ENCODE results near the gene ETV7.
"Not testable (repeated sequence)": the region's sequence is repeated elsewhere in the genome, so short reads cannot be mapped to it uniquely, and the experiment has no call there.

Gene ETV7

GRCh38 chr6:36414481-36414880 lies 27.0 kb upstream of the ETV7 start:
- Histone ChIP-seq H3K27ac (ENCODE audit: low read depth, low read length) (no peak overlapping the region), H3K4me3 (ENCODE audit: low read depth, low read length) (no peak overlapping the region), H3K27me3 (ENCODE audit: control insufficient read depth, insufficient read depth, low read length) (no peaks in the 10 kb centered on the region), H3K36me3 (ENCODE audit: control insufficient read depth, insufficient read depth, low read length) (no peaks in the 10 kb centered on the region), H3K4me1 (ENCODE audit: control insufficient read depth, insufficient read depth, low read length) (no peaks in the 10 kb centered on the region), H3K9me3 (ENCODE audit: control insufficient read depth, insufficient read depth, low read depth, low read length) (no peaks in the 10 kb centered on the region), H3K9ac (ENCODE audit: low read length) (no peak overlapping the region)

- no peak overlapping the region for H3K27ac ChIP-seq (ENCODE audit: low read depth, low read length)
- H3K9ac ChIP-seq (ENCODE audit: low read length), result no peak overlapping the region
- H3K9me3 ChIP-seq (ENCODE audit: control insufficient read depth, insufficient read depth, low read depth, low read length), result no peaks in the 10 kb centered on the region
- H3K27me3 ChIP-seq (ENCODE audit: control insufficient read depth, insufficient read depth, low read length), result no peaks in the 10 kb centered on the region
- no peaks in the 10 kb centered on the region for H3K36me3 ChIP-seq (ENCODE audit: control insufficient read depth, insufficient read depth, low read length)
- no peaks in the 10 kb centered on the region for H3K4me1 ChIP-seq (ENCODE audit: control insufficient read depth, insufficient read depth, low read length)
- no peak overlapping the region for H3K4me3 ChIP-seq (ENCODE audit: low read depth, low read length)
Observed at GRCh38 chr6:36413489-36414480, 26.3 kb upstream of the ETV7 start.

- H3K9ac ChIP-seq (ENCODE audit: low read length); H3K27ac ChIP-seq (ENCODE audit: low read depth, low read length); H3K27me3 ChIP-seq (ENCODE audit: control insufficient read depth, insufficient read depth, low read length); H3K4me3 ChIP-seq (ENCODE audit: low read depth, low read length); H3K36me3 ChIP-seq (ENCODE audit: control insufficient read depth, insufficient read depth, low read length); H3K9me3 ChIP-seq (ENCODE audit: control insufficient read depth, insufficient read depth, low read depth, low read length); H3K4me1 ChIP-seq (ENCODE audit: control insufficient read depth, insufficient read depth, low read length): not testable (repeated sequence)
Observed at GRCh38 chr6:36409718-36410117, 22.2 kb upstream of the ETV7 start.

- Histone ChIP-seq H3K4me1 (ENCODE audit: control insufficient read depth, insufficient read depth, low read length) (no peaks in the 10 kb centered on the region), H3K27me3 (ENCODE audit: control insufficient read depth, insufficient read depth, low read length) (no peaks in the 10 kb centered on the region), H3K9ac (ENCODE audit: low read length) (no peak overlapping the region), H3K36me3 (ENCODE audit: control insufficient read depth, insufficient read depth, low read length) (no peaks in the 10 kb centered on the region), H3K4me3 (ENCODE audit: low read depth, low read length) (no peak overlapping the region), H3K27ac (ENCODE audit: low read depth, low read length) (no peak overlapping the region), H3K9me3 (ENCODE audit: control insufficient read depth, insufficient read depth, low read depth, low read length) (no peaks in the 10 kb centered on the region)
Observed at GRCh38 chr6:36404164-36404563, 16.7 kb upstream of the ETV7 start.

- no peak overlapping the region for H3K4me3 ChIP-seq (ENCODE audit: low read depth, low read length)
- no peak overlapping the region for H3K9ac ChIP-seq (ENCODE audit: low read length)
- H3K27ac ChIP-seq (ENCODE audit: low read depth, low read length), result no peak overlapping the region
- H3K4me1 ChIP-seq (ENCODE audit: control insufficient read depth, insufficient read depth, low read length), result no peaks in the 10 kb centered on the region
- H3K27me3 ChIP-seq (ENCODE audit: control insufficient read depth, insufficient read depth, low read length), result no peaks in the 10 kb centered on the region
- H3K36me3 ChIP-seq (ENCODE audit: control insufficient read depth, insufficient read depth, low read length), result no peaks in the 10 kb centered on the region
- H3K9me3 ChIP-seq (ENCODE audit: control insufficient read depth, insufficient read depth, low read depth, low read length), result no peaks in the 10 kb centered on the region; the same call in 1 of the 2 replicates
Observed at GRCh38 chr6:36402481-36402880, 15.0 kb upstream of the ETV7 start.

GRCh38 chr6:36399970-36400369 lies 12.5 kb upstream of the ETV7 start:
- Histone ChIP-seq H3K9me3 (ENCODE audit: control insufficient read depth, insufficient read depth, low read depth, low read length) (no peaks in the 10 kb centered on the region; the same call in 1 of the 2 replicates), H3K36me3 (ENCODE audit: control insufficient read depth, insufficient read depth, low read length) (no peaks in the 10 kb centered on the region), H3K9ac (ENCODE audit: low read length) (no peak overlapping the region), H3K27ac (ENCODE audit: low read depth, low read length) (no peak overlapping the region), H3K4me1 (ENCODE audit: control insufficient read depth, insufficient read depth, low read length) (no peaks in the 10 kb centered on the region), H3K4me3 (ENCODE audit: low read depth, low read length) (no peak overlapping the region), H3K27me3 (ENCODE audit: control insufficient read depth, insufficient read depth, low read length) (no peaks in the 10 kb centered on the region)

GRCh38 chr6:36392621-36393020 lies 5.2 kb upstream of the ETV7 start:
- no peak overlapping the region for H3K27ac ChIP-seq (ENCODE audit: low read depth, low read length)
- no peaks in the 10 kb centered on the region for H3K36me3 ChIP-seq (ENCODE audit: control insufficient read depth, insufficient read depth, low read length)
- 0 out of 2 replicates have a peak, but pooled peaks cover 4% of the 10 kb centered on the region for H3K4me1 ChIP-seq (ENCODE audit: control insufficient read depth, insufficient read depth, low read length)
- peaks cover 37% of the 10 kb centered on the region for H3K27me3 ChIP-seq (ENCODE audit: control insufficient read depth, insufficient read depth, low read length)
- H3K9me3 ChIP-seq (ENCODE audit: control insufficient read depth, insufficient read depth, low read depth, low read length), result peaks cover 3% of the 10 kb centered on the region; the same call in 1 of the 2 replicates
- no peak overlapping the region for H3K9ac ChIP-seq (ENCODE audit: low read length)
- H3K4me3 ChIP-seq (ENCODE audit: low read depth, low read length), result no peak overlapping the region

- Histone ChIP-seq H3K27ac (ENCODE audit: low read depth, low read length) (no peak overlapping the region), H3K36me3 (ENCODE audit: control insufficient read depth, insufficient read depth, low read length) (no peaks in the 10 kb centered on the region), H3K4me3 (ENCODE audit: low read depth, low read length) (no peak overlapping the region), H3K9me3 (ENCODE audit: control insufficient read depth, insufficient read depth, low read depth, low read length) (peaks cover 3% of the 10 kb centered on the region; the same call in 1 of the 2 replicates), H3K9ac (ENCODE audit: low read length) (no peak overlapping the region), H3K4me1 (ENCODE audit: control insufficient read depth, insufficient read depth, low read length) (0 out of 2 replicates have a peak, but pooled peaks cover 4% of the 10 kb centered on the region), H3K27me3 (ENCODE audit: control insufficient read depth, insufficient read depth, low read length) (peaks cover 63% of the 10 kb centered on the region)
Observed at GRCh38 chr6:36389353-36389752, 1.9 kb upstream of the ETV7 start.

GRCh38 chr6:36386495-36387439 lies 702 bp downstream of the ETV7 start:
- 0 out of 2 replicates have a peak, but pooled peaks cover 6% of the 10 kb centered on the region for H3K4me1 ChIP-seq (ENCODE audit: control insufficient read depth, insufficient read depth, low read length)
- peak overlapping the region; percentile 62 for H3K4me3 ChIP-seq (ENCODE audit: low read depth, low read length)
- no peaks in the 10 kb centered on the region for H3K9me3 ChIP-seq (ENCODE audit: control insufficient read depth, insufficient read depth, low read depth, low read length)
- H3K27ac ChIP-seq (ENCODE audit: low read depth, low read length), result no peak overlapping the region
- no peaks in the 10 kb centered on the region for H3K36me3 ChIP-seq (ENCODE audit: control insufficient read depth, insufficient read depth, low read length)
- peaks cover 63% of the 10 kb centered on the region for H3K27me3 ChIP-seq (ENCODE audit: control insufficient read depth, insufficient read depth, low read length)
- H3K9ac ChIP-seq (ENCODE audit: low read length), result peak overlapping the region; percentile 28

GRCh38 chr6:36384095-36384494 lies 3.4 kb downstream of the ETV7 start:
- Histone ChIP-seq H3K27me3 (ENCODE audit: control insufficient read depth, insufficient read depth, low read length) (peaks cover 40% of the 10 kb centered on the region), H3K9ac (ENCODE audit: low read length) (no peak overlapping the region), H3K27ac (ENCODE audit: low read depth, low read length) (no peak overlapping the region), H3K4me1 (ENCODE audit: control insufficient read depth, insufficient read depth, low read length) (0 out of 2 replicates have a peak, but pooled peaks cover 6% of the 10 kb centered on the region), H3K9me3 (ENCODE audit: control insufficient read depth, insufficient read depth, low read depth, low read length) (no peaks in the 10 kb centered on the region), H3K36me3 (ENCODE audit: control insufficient read depth, insufficient read depth, low read length) (no peaks in the 10 kb centered on the region), H3K4me3 (ENCODE audit: low read depth, low read length) (no peak overlapping the region)

Measured in HUES6 (cell line).